HG03135 (cell line): Measurements from ENCODE around the gene MEIS1.

Source experiments
- ATAC-seq: cut with Tn5 transposase; IDR thresholded peaks from one replicate; pipeline ENCODE4 v1.9.1; 2021; ENCODE audit warnings: mild to moderate bottlenecking, moderate library complexity; ENCODE audit not compliant: unreplicated experiment

Gene MEIS1

GRCh38 chr2:66431274-66431642, 3.7 kb upstream of the MEIS1 start:
- ATAC-seq: no peak

GRCh38 chr2:66431846-66432587, 2.9 kb upstream of the MEIS1 start:
- no peak for ATAC-seq

- ATAC-seq: no peak
Measured at GRCh38 chr2:66432801-66433694, 1.9 kb upstream of the MEIS1 start.

DNA sequence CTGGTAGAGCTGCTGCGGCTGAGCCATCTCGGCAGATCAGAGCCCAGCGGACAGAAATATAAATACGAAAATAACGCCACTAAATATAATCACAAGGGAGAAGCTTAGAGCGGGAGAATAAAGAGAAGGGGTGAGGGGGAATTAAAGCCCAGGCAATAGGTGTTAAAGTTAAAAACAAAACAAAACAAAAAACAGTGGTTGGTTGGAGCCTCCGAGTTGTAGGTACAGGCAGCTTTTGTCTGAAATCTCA, 1.3 kb upstream of the MEIS1 start:
- no peak for ATAC-seq

GRCh38 chr2:66433945-66434678, 813 bp upstream of the MEIS1 start:
- peak; percentile 45 for ATAC-seq

- ATAC-seq: no peak
Measured at GRCh38 chr2:66435549-66435875, 587 bp downstream of the MEIS1 start.

- no peak for ATAC-seq
Measured at GRCh38 chr2:66435963-66436362, 1.0 kb downstream of the MEIS1 start.

DNA sequence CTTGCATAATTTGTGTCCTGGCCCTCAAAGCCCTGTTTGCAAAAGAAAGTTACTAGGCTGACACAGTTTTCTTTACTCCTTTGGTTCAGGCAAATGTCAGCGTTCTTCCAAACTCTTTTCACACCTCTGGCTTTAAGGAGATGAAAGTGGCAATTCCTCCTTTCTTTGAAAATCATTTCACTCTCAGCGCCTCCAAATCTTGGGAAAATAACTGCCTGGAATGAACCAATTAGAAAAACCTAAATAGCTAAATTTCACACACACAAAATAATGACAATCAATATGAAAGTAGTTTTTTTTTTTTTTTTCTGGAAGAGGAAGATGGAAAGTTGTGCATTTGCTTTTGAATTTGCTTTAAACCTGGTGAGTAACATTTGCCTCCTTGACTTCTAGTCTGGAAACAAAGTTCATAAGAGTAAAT, 1.7 kb downstream of the MEIS1 start:
- no peak for ATAC-seq

- ATAC-seq: no peak
Measured at GRCh38 chr2:66437109-66437690, 2.3 kb downstream of the MEIS1 start.

- ATAC-seq: no peak
Measured at GRCh38 chr2:66437691-66438497, 3.0 kb downstream of the MEIS1 start.

- no peak for ATAC-seq
Measured at GRCh38 chr2:66438498-66438833, 3.5 kb downstream of the MEIS1 start.

DNA sequence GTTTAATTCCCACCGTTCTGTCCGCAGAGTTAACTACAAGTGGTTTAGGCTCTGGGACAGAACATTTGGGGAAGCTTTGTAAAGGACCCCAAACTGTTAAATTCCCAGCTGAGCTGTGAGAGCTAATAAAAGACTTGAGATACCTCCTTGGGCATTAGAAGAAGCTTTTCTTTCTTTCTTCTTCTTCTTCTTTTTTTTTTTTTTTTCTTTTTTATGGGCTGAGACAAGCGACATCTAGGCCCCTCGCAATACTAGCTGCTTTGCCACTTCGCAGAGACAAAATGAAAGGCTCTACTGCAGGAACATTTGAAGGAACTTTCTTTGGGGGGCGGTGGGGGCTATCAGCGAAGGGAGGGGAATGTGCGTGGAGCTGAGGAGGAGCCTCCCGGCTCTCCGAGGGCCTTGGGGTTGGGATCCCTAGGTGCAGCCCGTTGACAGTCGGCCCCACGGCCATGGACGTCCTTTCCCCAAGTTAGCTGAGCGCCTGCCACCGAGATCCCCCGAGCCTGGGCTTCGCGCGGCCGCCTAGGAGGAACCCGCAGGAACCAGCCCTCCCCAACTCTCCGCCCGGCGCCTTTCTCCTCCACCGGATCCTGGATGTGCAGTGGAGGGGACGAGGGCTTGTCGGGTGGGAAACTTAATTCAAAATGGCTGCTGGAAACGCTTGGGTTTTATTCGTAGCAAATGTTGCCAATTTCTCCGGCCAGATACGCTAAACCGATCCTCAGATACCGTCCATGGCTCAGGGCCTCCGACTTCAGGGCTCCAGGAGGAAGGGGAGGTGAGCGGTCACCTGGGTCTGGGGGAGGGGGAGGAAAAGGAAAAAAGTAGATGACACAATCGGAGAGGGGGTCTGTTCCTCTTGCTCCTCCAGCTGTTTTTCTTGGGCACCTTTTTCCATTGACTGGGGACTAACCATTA, 4.2 kb downstream of the MEIS1 start:
- ATAC-seq: no peak

- no peak for ATAC-seq
Measured at GRCh38 chr2:66439812-66440542, 5.1 kb downstream of the MEIS1 start.

DNA sequence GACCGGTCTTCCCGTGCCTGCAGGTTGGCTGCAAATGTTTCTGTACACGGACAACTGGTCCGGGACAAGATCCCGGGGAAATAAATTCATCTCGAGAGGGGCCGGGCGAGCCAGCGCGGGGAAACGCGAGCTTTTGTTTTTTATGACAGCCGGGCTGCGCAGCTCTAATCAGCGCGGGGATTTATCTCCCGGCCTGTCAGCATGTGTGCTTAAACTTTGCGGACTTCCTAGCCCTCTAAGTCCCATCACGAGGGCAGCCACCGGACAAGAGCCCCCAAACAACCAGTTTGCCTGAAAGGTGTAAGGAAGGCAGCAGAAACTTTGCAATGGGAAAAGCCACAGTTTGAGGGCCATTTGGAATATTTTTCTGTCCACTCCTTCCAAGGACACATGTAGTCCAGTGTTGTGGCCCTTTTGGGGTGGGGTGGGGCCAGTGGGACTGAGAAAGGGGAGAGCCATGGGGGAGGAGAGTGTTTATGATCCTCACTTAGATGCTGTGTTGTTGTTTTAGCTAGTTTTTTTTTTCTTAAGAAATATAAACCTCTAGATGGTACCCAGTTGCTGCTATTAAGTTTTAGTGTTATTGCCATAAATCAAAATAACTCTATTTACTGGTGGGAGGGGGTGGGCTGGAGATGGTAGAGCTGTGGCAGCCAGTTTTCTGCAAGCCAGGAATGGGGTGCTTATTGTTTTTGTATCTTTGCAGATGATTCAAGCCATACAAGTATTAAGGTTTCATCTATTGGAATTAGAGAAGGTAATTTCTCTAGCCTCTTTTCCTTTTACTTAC, 6.0 kb downstream of the MEIS1 start:
- ATAC-seq: no peak

DNA sequence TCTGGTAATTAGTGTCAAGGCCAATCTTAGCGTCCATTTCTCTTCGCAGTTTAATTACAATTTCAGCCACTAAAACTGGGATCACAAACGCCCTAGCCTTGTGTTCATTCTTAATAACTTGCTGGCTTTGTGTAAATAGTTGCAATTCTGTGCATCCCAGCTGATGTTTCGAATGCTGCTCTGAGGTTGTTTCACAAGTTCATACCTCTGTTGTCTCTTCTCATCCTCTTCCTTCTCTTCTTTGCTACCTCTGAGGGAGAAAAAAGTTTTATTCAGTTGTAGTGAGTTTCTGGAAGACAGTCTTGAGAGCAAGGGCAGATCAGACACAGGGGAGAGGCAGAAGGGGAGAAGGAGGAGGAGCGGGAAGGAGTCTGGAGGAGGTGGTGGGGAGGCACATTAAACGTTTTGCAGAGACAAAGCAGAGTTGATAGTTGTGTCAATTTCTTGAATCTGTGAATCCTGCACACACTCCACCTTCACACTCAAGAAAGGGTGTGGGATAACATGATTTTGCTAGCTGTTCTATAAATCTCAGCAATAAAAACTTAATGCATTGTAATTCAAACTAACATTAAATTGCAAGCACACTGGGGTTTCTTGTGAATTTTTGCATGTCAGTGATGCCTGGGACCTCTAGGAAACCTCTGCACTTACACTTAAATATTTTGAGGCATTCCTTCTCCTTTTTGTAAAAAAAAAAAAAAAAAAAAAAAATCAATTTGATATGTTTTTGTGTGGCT, 6.8 kb downstream of the MEIS1 start:
- no peak for ATAC-seq

DNA sequence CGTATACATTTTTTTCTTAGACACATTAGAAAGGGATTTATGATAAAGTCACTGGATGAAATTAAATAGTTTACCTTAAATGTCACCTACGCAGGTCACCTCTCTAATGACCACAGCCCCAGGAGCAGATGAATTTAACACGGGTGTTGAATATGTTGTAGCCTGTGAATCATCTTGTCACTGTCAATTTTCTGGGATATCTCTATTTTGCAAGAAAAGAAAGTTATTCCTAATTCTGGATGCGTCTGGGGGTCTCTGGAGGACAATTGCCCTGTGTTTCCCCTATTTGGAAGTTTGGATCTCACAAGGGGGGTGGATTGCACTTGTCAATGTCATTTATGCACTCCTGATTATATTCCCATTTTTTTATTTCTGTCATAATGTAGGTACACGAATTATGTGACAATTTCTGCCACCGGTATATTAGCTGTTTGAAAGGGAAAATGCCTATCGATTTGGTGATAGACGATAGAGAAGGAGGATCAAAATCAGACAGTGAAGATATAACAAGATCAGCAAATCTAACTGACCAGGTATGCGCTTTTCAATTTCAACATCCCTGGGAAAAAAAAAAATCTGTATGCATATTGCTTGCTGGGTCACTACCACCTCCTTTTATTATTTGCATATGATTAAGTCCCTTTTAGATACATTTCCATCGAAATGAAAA, 7.7 kb downstream of the MEIS1 start:
- no peak for ATAC-seq
